Cardiac muscle cell (in vitro differentiated cells and primary cell): ENCODE results near the gene ARHGAP15. TPM values are rescaled to one million over a fixed set of nuclear protein-coding genes. Genes with fewer than 3 reads are reported as not detected.

Experiments used
- DNase-seq, 2 donors: peaks; one replicate each; pipeline versions ENCODE4 v3.0.0 to v3.0.0-alpha.2; 2010 to 2017; ENCODE audit warnings: low read depth in 1 of 2, low spot score in 1 of 2
- H3K27ac ChIP-seq: fragments of 200-600 bp; sonication (generic); 2 replicates; pipeline ENCODE4 v1.5.1; 2016
- H3K27me3 ChIP-seq: fragments of 200-600 bp; sonication (generic); 2 replicates; pipeline ENCODE4 v1.6.0; 2016; ENCODE audit warnings: control low read depth
- H3K36me3 ChIP-seq: fragments of 200-600 bp; sonication (generic); 2 replicates; pipeline ENCODE4 v1.5.1; 2016; ENCODE audit warnings: control low read depth
- H3K4me1 ChIP-seq: fragments of 200-600 bp; sonication (generic); 2 replicates; pipeline ENCODE4 v1.8.1; 2017; ENCODE audit warnings: low read depth, mild to moderate bottlenecking, mixed run types
- H3K4me3 ChIP-seq: fragments of 200-600 bp; sonication (generic); 2 replicates; pipeline ENCODE4 v1.5.1; 2016; ENCODE audit warnings: mild to moderate bottlenecking
- H3K9me3 ChIP-seq: fragments of 200-600 bp; sonication (generic); 2 replicates; pipeline ENCODE4 v1.5.1; 2017; ENCODE audit warnings: low read depth, mild to moderate bottlenecking, control low read depth
- CTCF ChIP-seq: IDR thresholded peaks from 2 replicates; pipeline ENCODE4 v1.5.1; 2012; ENCODE audit warnings: low read depth, mild to moderate bottlenecking, low read length
- polyA plus RNA-seq: library from polyadenylated mRNA; unstranded; fragments of >200 nt; fragmentation: Nextera tagmentation; extraction: Ambion mirVana; gene quantifications from 2 replicates; pipeline ENCODE4 v1.2.1, GENCODE V29; 2016
- total RNA-seq: library from RNA; depleted of rRNA; stranded (reverse); fragments of >200 nt; gene quantifications from 2 replicates; pipeline ENCODE4 v1.2.3, GENCODE V29; 2016

ARHGAP15 gene
- total and polyA plus RNA-seq, 2 experiments from 2014 or later: not detected

- no peaks in the 10 kb centered on the region for H3K36me3 ChIP-seq
- no peak overlapping the region for H3K4me3 ChIP-seq
- H3K27ac ChIP-seq: no peak overlapping the region
- no peaks in the 10 kb centered on the region for H3K27me3 ChIP-seq
- H3K9me3 ChIP-seq: no peaks in the 10 kb centered on the region
- no peak for DNase-seq
- no peak for TF ChIP-seq CTCF
- H3K4me1 ChIP-seq: peaks cover 9% of the 10 kb centered on the region
These were observed 569.8 kb downstream of the ARHGAP15 start for GRCh38 chr2:143698888-143699570.

GRCh38 chr2:143700865-143701264 lies 571.6 kb downstream of the ARHGAP15 start:
- H3K27me3 ChIP-seq: no peaks in the 10 kb centered on the region
- H3K27ac ChIP-seq: no peak overlapping the region
- H3K4me3 ChIP-seq: no peak overlapping the region
- H3K36me3 ChIP-seq: no peaks in the 10 kb centered on the region
- H3K4me1 ChIP-seq: peaks cover 12% of the 10 kb centered on the region
- no peaks in the 10 kb centered on the region for H3K9me3 ChIP-seq
- peak in 1 of 2 donors; percentile 53 for DNase-seq
- no peak for TF ChIP-seq CTCF

GRCh38 chr2:143701785-143702184 lies 572.6 kb downstream of the ARHGAP15 start:
- no peaks in the 10 kb centered on the region for H3K36me3 ChIP-seq
- no peak for TF ChIP-seq CTCF

GRCh38 chr2:143702931-143703330 lies 573.7 kb downstream of the ARHGAP15 start:
- DNase-seq: no peak
- H3K27me3 ChIP-seq: no peaks in the 10 kb centered on the region
- H3K9me3 ChIP-seq: no peaks in the 10 kb centered on the region
- H3K4me3 ChIP-seq: no peak overlapping the region
- no peak for TF ChIP-seq CTCF
- H3K27ac ChIP-seq: no peak overlapping the region
- peaks cover 12% of the 10 kb centered on the region for H3K4me1 ChIP-seq
- H3K36me3 ChIP-seq: no peaks in the 10 kb centered on the region

More at GRCh38 chr2:143701785-143702184, 572.6 kb downstream of the ARHGAP15 start:
- H3K4me1 ChIP-seq: peaks cover 12% of the 10 kb centered on the region
- no peaks in the 10 kb centered on the region for H3K27me3 ChIP-seq
- no peak overlapping the region for H3K4me3 ChIP-seq
- no peak for DNase-seq
- H3K27ac ChIP-seq: no peak overlapping the region
- no peaks in the 10 kb centered on the region for H3K9me3 ChIP-seq

GRCh38 chr2:143704451-143705106 lies 575.4 kb downstream of the ARHGAP15 start:
- no peak for TF ChIP-seq CTCF
- no peak overlapping the region for H3K27ac ChIP-seq
- DNase-seq: peak in 1 of 2 donors; percentile 2
- no peaks in the 10 kb centered on the region for H3K36me3 ChIP-seq
- peaks cover 12% of the 10 kb centered on the region for H3K4me1 ChIP-seq
- no peaks in the 10 kb centered on the region for H3K9me3 ChIP-seq
- H3K4me3 ChIP-seq: no peak overlapping the region
- no peaks in the 10 kb centered on the region for H3K27me3 ChIP-seq
